Uterus (tissue), 4 donors: Measurements from ENCODE around the gene SLC29A2. TPM values are rescaled to one million over a fixed set of nuclear protein-coding genes. Genes with fewer than 3 reads are reported as not detected.
A peak's percentile ranks its signal among the peaks of the same experiment; 100 is the strongest.

Experiments
- DNase-seq, 2 donors: peaks; one replicate each; pipeline ENCODE4 v3.0.0-alpha.2; 2019 to 2020
- H3K27ac ChIP-seq, 2 donors: fragments of 200-600 bp; sonication (generic); 1 replicate in 1 of 2; 2 replicates in 1 of 2; pipeline ENCODE4 v1.5.1; 2016 to 2018
- H3K27me3 ChIP-seq, 2 donors: fragments of 200-600 bp; sonication (generic); one replicate each; pipeline ENCODE4 v1.5.1; 2018 to 2019; ENCODE audit warnings: control low read depth in 1 of 2
- H3K36me3 ChIP-seq, 2 donors: fragments of 200-600 bp; sonication (generic); one replicate each; pipeline ENCODE4 v1.5.1; 2019; ENCODE audit warnings: control low read depth in 1 of 2
- H3K4me1 ChIP-seq, 2 donors: fragments of 200-600 bp; sonication (generic); one replicate each; pipeline ENCODE4 v1.5.1; 2018 to 2019; ENCODE audit warnings: control low read depth in 1 of 2
- H3K4me3 ChIP-seq, 2 donors: fragments of 200-600 bp; sonication (generic); 1 replicate in 1 of 2; 2 replicates in 1 of 2; pipeline ENCODE4 v1.5.1; 2018 to 2019; ENCODE audit warnings: mild to moderate bottlenecking in 1 of 2
- H3K9me3 ChIP-seq, 2 donors: fragments of 200-600 bp; sonication (generic); one replicate each; pipeline ENCODE4 v1.5.1; 2019; ENCODE audit warnings: control low read depth in 1 of 2
- CTCF ChIP-seq, 4 experiments: fragments of 200-600 bp in 2 of 4; fragments of 450-650 bp in 2 of 4; sonication (generic) in 2 of 4; IDR thresholded peaks; one replicate each; pipeline ENCODE4 v1.5.1; 2016 to 2019; ENCODE audit warnings: antibody characterized with exemption in 4 of 4, mild to moderate bottlenecking in 2 of 4, moderate library complexity in 1 of 4
- POLR2A ChIP-seq, 2 donors: fragments of 450-650 bp; IDR thresholded peaks; one replicate each; pipeline ENCODE4 v1.6.1; 2016; ENCODE audit warnings: antibody characterized with exemption in 2 of 2, mild to moderate bottlenecking in 1 of 2, moderate library complexity in 1 of 2
- intact Hi-C: fragments of 100-400 bp; cut with DNase I; formaldehyde crosslinking; loops from one replicate; pipeline ENCODE4 v1.15.1; 2023; ENCODE audit warnings: low total_unique reads
- small RNA-seq: library from RNA; depleted of rRNA; stranded (forward); fragments of <200 nt; gene quantifications from one replicate; pipeline ENCODE3, GENCODE V24; 2016
- total RNA-seq, 4 donors: library from RNA; depleted of rRNA in 3 of 4; stranded (reverse); fragments of >200 nt in 3 of 4; gene quantifications; one replicate each; pipeline versions ENCODE4 v1.1.0 to v1.2.4, GENCODE V29; 2014 to 2023
- donor health status: DM: yes; HTN: yes; CAD: no.

Gene SLC29A2
- total RNA-seq, 4 donors from 2014 or later, result 0.26 to 3.5 (median 1.5) TPM; not detected in 1

GRCh38 chr11:66313321-66314185, 58.0 kb downstream of the SLC29A2 start:
- DNase-seq, result peak; percentile 42 to 74
- H3K4me1 ChIP-seq, result peaks cover 0 to 16% of the 10 kb centered on the region in 2 donors
- H3K27ac ChIP-seq, result peak overlapping the region; percentile 86 to 93
- H3K27me3 ChIP-seq, result no peaks in the 10 kb centered on the region
- TF ChIP-seq POLR2A (IDR thresholded peaks at IDR 0.05), result no peak
- TF ChIP-seq CTCF (IDR thresholded peaks at IDR 0.05), result peak in 1 of 4 experiments; percentile 13
- peak overlapping the region; percentile 43 to 45 for H3K4me3 ChIP-seq
- H3K36me3 ChIP-seq, result no peaks in the 10 kb centered on the region
- no peaks in the 10 kb centered on the region for H3K9me3 ChIP-seq
- intact Hi-C loops, result no loop called here

- H3K36me3 ChIP-seq, result no peaks in the 10 kb centered on the region
- H3K9me3 ChIP-seq, result no peaks in the 10 kb centered on the region
- H3K4me1 ChIP-seq, result peaks cover 0 to 10% of the 10 kb centered on the region in 2 donors
- intact Hi-C loops, result no loop called here
- TF ChIP-seq CTCF (IDR thresholded peaks at IDR 0.05), result no peak
- peak; percentile 30 to 58 for TF ChIP-seq POLR2A (IDR thresholded peaks at IDR 0.05)
- peak; percentile 99 for DNase-seq
- H3K4me3 ChIP-seq, result peak overlapping the region; percentile 43 to 45
- H3K27me3 ChIP-seq, result no peaks in the 10 kb centered on the region
- peak overlapping the region; percentile 86 to 93 for H3K27ac ChIP-seq
Measured at GRCh38 chr11:66312549-66313320, 58.8 kb downstream of the SLC29A2 start.

Small RNAs within 50 kb of the gene (small RNA-seq; reads per million reads assigned to genes)
- gene RF00017 (not detected), gene RNU1-84P (not detected)

Other genes starting within 250 kb of the SLC29A2 start
- 10 to 100 TPM in 3 of 4 donors, 1 to 10 TPM in 1; 3.3 to 45.3 (median 17.2) TPM for gene KLC2, start 114.1 kb downstream of the SLC29A2 start, total RNA-seq
- gene RAB1B, start 103.1 kb downstream of the SLC29A2 start, total RNA-seq, result 100 to 1,000 TPM in 2 of 4 donors, 10 to 100 TPM in 2; 40.6 to 146 (median 94.6) TPM
- gene CNIH2, start 93.6 kb downstream of the SLC29A2 start, total RNA-seq, result 1 to 10 TPM in 2 of 4 donors, not detected in 2; 1.2 to 1.5 TPM
- 100 to 1,000 TPM in 1 of 4 donors, 10 to 100 TPM in 3; 38.9 to 101 (median 79.1) TPM for gene YIF1A, start 82.6 kb downstream of the SLC29A2 start, total RNA-seq
- under 1 TPM in 1 of 4 donors, not detected in 3; 0.27 TPM for gene TMEM151A, start 79.9 kb downstream of the SLC29A2 start, total RNA-seq
- gene CD248, start 54.7 kb downstream of the SLC29A2 start, total RNA-seq, result 10 to 100 TPM; 14.1 to 91.2 (median 46.2) TPM
- 10 to 100 TPM in 2 of 4 donors, 1 to 10 TPM in 2; 1.8 to 26.6 (median 8.6) TPM for gene RIN1, start 35.3 kb downstream of the SLC29A2 start, total RNA-seq
- gene BRMS1, start 26.7 kb downstream of the SLC29A2 start, total RNA-seq, result 10 to 100 TPM; 15.0 to 77.4 (median 21.9) TPM
- gene B4GAT1, start 24.1 kb downstream of the SLC29A2 start, total RNA-seq, result 10 to 100 TPM; 13.2 to 44.8 (median 26.2) TPM
- gene NPAS4, start 49.3 kb upstream of the SLC29A2 start, total RNA-seq, result 10 to 100 TPM in 1 of 4 donors, 1 to 10 TPM in 1, under 1 TPM in 1, not detected in 1; 0.97 to 12.6 (median 1.5) TPM
- gene MRPL11, start 67.1 kb upstream of the SLC29A2 start, total RNA-seq, result 10 to 100 TPM; 28.7 to 57.9 (median 33.4) TPM
- gene PELI3, start 95.1 kb upstream of the SLC29A2 start, total RNA-seq, result 10 to 100 TPM; 13.8 to 35.0 (median 24.0) TPM
- gene DPP3, start 108.7 kb upstream of the SLC29A2 start, total RNA-seq, result 10 to 100 TPM in 2 of 4 donors, 1 to 10 TPM in 2; 2.1 to 14.1 (median 8.7) TPM
- 10 to 100 TPM; 32.1 to 84.4 (median 56.8) TPM for gene BBS1, start 138.9 kb upstream of the SLC29A2 start, total RNA-seq
- gene ZDHHC24, start 174.3 kb upstream of the SLC29A2 start, total RNA-seq, result 10 to 100 TPM in 2 of 4 donors, 1 to 10 TPM in 1, under 1 TPM in 1; 0.29 to 11.9 (median 8.9) TPM
- under 1 TPM in 1 of 4 donors, not detected in 3; 0.46 TPM for gene ACTN3, start 175.1 kb upstream of the SLC29A2 start, total RNA-seq
- gene CTSF, start 196.8 kb upstream of the SLC29A2 start, total RNA-seq, result 10 to 100 TPM; 61.2 to 89.1 (median 83.6) TPM
- under 1 TPM in 1 of 4 donors, not detected in 3; 0.52 TPM for gene CCDC87, start 221.3 kb upstream of the SLC29A2 start, total RNA-seq
- 10 to 100 TPM; 13.5 to 52.0 (median 42.9) TPM for gene CCS, start 221.4 kb upstream of the SLC29A2 start, total RNA-seq
- gene RBM14, start 244.9 kb upstream of the SLC29A2 start, total RNA-seq, result 10 to 100 TPM; 15.1 to 86.4 (median 53.2) TPM